Neuronal stem cell (in vitro differentiated cells): ENCODE results near the gene IGF1R.
A peak's percentile ranks its signal among the peaks of the same experiment; 100 is the strongest.

Experiments
- DNase-seq: peaks from one replicate; pipeline ENCODE4 v3.0.0-alpha.2; 2013; ENCODE audit warnings: low spot score
- H2AFZ ChIP-seq: one replicate; pipeline ENCODE4 v1.6.1; 2013; ENCODE audit warnings: mild to moderate bottlenecking, low read length, inconsistent platforms
- H2AK5ac ChIP-seq: 2 replicates; pipeline ENCODE4 v1.6.1; 2013; ENCODE audit warnings: low read depth, mild to moderate bottlenecking, inconsistent platforms, low read length, moderate library complexity, mixed read lengths
- H2BK120ac ChIP-seq: 2 replicates; pipeline ENCODE4 v1.6.1; 2013; ENCODE audit warnings: low read depth, mild to moderate bottlenecking, inconsistent platforms, low read length, moderate library complexity, mixed read lengths
- H2BK12ac ChIP-seq: one replicate; pipeline ENCODE4 v1.6.1; 2013; ENCODE audit warnings: low read length, inconsistent platforms
- H2BK15ac ChIP-seq: 2 replicates; pipeline ENCODE4 v1.6.1; 2013; ENCODE audit warnings: mild to moderate bottlenecking, low read length, inconsistent platforms, mixed read lengths
- H2BK5ac ChIP-seq: one replicate; pipeline ENCODE4 v1.6.1; 2013; ENCODE audit warnings: inconsistent platforms, mild to moderate bottlenecking, low read length, moderate library complexity
- H3K14ac ChIP-seq: one replicate; pipeline ENCODE4 v1.6.1; 2013; ENCODE audit warnings: low read length, inconsistent platforms
- H3K18ac ChIP-seq: 2 replicates; pipeline ENCODE4 v1.6.1; 2013; ENCODE audit warnings: low read length, inconsistent platforms
- H3K23ac ChIP-seq: 2 replicates; pipeline ENCODE4 v1.6.1; 2013; ENCODE audit warnings: low read depth, mild to moderate bottlenecking, mixed read lengths, low read length, inconsistent platforms; ENCODE audit not compliant: poor library complexity
- H3K27ac ChIP-seq: replicated peaks from 3 replicates; pipeline ENCODE4 v1.5.1; 2013; ENCODE audit warnings: low read length, inconsistent platforms
- H3K27me3 ChIP-seq, 3 experiments: 2 replicates each; pipeline ENCODE4 v1.6.1; 2013; ENCODE audit warnings: low read length in 3 of 3, mild to moderate bottlenecking in 2 of 3, inconsistent platforms in 1 of 3, low read depth in 1 of 3, mixed read lengths in 1 of 3, moderate library complexity in 1 of 3; ENCODE audit not compliant: control insufficient read depth in 3 of 3, insufficient read depth in 3 of 3
- H3K36me3 ChIP-seq, 2 donors: replicated peaks in 1 of 2; 2 replicates each; pipeline ENCODE4 v1.6.1; 2013; ENCODE audit warnings: low read length in 2 of 2; ENCODE audit not compliant: control insufficient read depth in 2 of 2, insufficient read depth in 2 of 2
- H3K4ac ChIP-seq: 2 replicates; pipeline ENCODE4 v1.6.1; 2013; ENCODE audit warnings: inconsistent platforms, mild to moderate bottlenecking, low read length, moderate library complexity
- H3K4me1 ChIP-seq, 2 donors: 1 replicate in 1 of 2; 2 replicates in 1 of 2; pipeline ENCODE4 v1.6.1; 2013; ENCODE audit warnings: low read length in 2 of 2, low read depth in 1 of 2; ENCODE audit not compliant: control insufficient read depth in 2 of 2, insufficient read depth in 1 of 2
- H3K4me2 ChIP-seq: one replicate; pipeline ENCODE4 v1.6.1; 2013; ENCODE audit warnings: mild to moderate bottlenecking, low read length, inconsistent platforms; ENCODE audit not compliant: insufficient read depth, poor library complexity, severe bottlenecking
- H3K4me3 ChIP-seq, 2 donors: 2 replicates each; pipeline ENCODE4 v1.5.1; 2013; ENCODE audit warnings: low read length in 2 of 2, mild to moderate bottlenecking in 2 of 2, inconsistent platforms in 1 of 2, moderate library complexity in 1 of 2
- H3K79me1 ChIP-seq: one replicate; pipeline ENCODE4 v1.6.1; 2013; ENCODE audit warnings: low read depth, mild to moderate bottlenecking, inconsistent platforms, low read length, moderate library complexity
- H3K9ac ChIP-seq: one replicate; pipeline ENCODE4 v1.6.1; 2013; ENCODE audit warnings: mild to moderate bottlenecking, low read depth, low read length, inconsistent platforms; ENCODE audit not compliant: poor library complexity
- H3K9me3 ChIP-seq, 2 donors: replicated peaks in 1 of 2; 2 replicates each; pipeline versions ENCODE3 to v1.6.1; 2013; ENCODE audit warnings: low read length in 2 of 2, mild to moderate bottlenecking in 2 of 2, inconsistent platforms in 1 of 2, low read depth in 1 of 2, mixed read lengths in 1 of 2, moderate library complexity in 1 of 2; ENCODE audit not compliant: control insufficient read depth in 2 of 2, insufficient read depth in 1 of 2
- H4K8ac ChIP-seq: one replicate; pipeline ENCODE4 v1.6.1; 2013; ENCODE audit warnings: low read depth, mild to moderate bottlenecking, inconsistent platforms, low read length, moderate library complexity
- H4K91ac ChIP-seq: one replicate; pipeline ENCODE4 v1.6.1; 2013; ENCODE audit warnings: low read length, low read depth, mild to moderate bottlenecking, inconsistent platforms; ENCODE audit not compliant: poor library complexity
- WGBS, 2 donors: extraction: QIAGEN DNeasy Blood & Tissue Kit; methylation state at CpG; one replicate each; pipeline ENCODE4 v1.1.7; 2013; ENCODE audit warnings: missing lambda C conversion rate in 2 of 2, mixed read lengths in 1 of 2; ENCODE audit not compliant: insufficient read length in 2 of 2, insufficient replicate concordance in 1 of 2; ENCODE audit errors: extremely low coverage in 2 of 2; 5-methylcytosine and 5-hydroxymethylcytosine counted together

Gene IGF1R

DNA sequence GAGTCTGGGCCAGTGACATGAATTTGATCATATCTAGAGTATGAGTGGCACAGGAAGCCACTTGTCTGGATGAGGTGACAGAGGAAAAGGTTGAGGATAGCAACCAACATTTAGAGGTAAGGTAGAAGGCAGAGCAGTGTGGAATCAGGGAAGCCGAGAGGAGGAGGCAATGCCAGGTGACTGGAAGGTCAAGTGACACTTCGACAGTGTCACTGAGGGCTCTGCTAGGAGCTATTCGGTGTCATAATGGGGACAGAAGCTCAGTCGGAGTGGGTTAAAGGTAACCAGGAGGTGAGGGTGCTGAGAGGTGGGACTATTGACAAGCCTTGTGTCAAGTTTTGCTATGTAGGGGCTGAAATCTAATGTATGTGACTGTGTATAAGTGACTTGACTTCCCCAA is 56.7 kb downstream of the IGF1R start:
- no peak overlapping the region for H2BK12ac ChIP-seq
- no peak overlapping the region for H3K4me2 ChIP-seq
- WGBS, 2 donors: no CpG with 5 or more reads among the region's 4 CpGs
- no peak overlapping the region for H3K4me3 ChIP-seq
- no peak overlapping the region for H2BK5ac ChIP-seq
- no peak overlapping the region for H4K91ac ChIP-seq
- peaks cover 0 to 9% of the 10 kb centered on the region in 2 donors for H3K9me3 ChIP-seq
- no peak overlapping the region for H3K18ac ChIP-seq
- no peak overlapping the region for H3K9ac ChIP-seq
- H3K79me1 ChIP-seq: peaks cover 10% of the 10 kb centered on the region
- no peak overlapping the region for H3K14ac ChIP-seq
- H2BK15ac ChIP-seq: no peak overlapping the region
- H3K36me3 ChIP-seq: peaks cover 11 to 32% of the 10 kb centered on the region in 2 donors
- no peak overlapping the region for H3K23ac ChIP-seq
- no peak overlapping the region for H2BK120ac ChIP-seq
- DNase-seq: no peak
- H3K4ac ChIP-seq: no peak overlapping the region
- no peak overlapping the region for H2AK5ac ChIP-seq
- no peak overlapping the region for H2AFZ ChIP-seq
- no peak overlapping the region for H4K8ac ChIP-seq
- no peaks in the 10 kb centered on the region for H3K27me3 ChIP-seq
- H3K4me1 ChIP-seq: peaks cover 7 to 9% of the 10 kb centered on the region in 2 donors
- no peak overlapping the region for H3K27ac ChIP-seq

DNA sequence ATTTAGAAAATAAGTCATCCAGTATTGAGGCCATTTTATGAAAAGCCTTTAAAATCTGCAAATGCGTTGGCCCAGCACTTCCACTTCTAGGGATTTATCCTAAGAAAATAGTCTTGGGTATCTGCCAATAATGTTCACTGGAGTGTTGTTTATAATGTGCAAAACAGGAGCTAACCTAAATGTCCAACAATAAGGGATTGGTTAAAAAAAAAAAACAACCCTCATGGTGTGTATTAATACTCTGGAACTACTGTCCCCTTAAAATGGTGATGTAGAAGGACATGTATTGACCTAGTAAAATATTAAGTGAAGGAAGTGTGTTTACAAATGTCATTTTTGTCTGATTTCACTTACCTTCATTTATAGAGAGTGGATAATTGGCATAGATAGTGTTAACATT is 58.0 kb downstream of the IGF1R start:
- Histone ChIP-seq H2AK5ac (no peak overlapping the region), H4K91ac (no peak overlapping the region), H3K4me3 (no peak overlapping the region), H2BK120ac (no peak overlapping the region), H3K27ac (no peak overlapping the region), H2BK12ac (no peak overlapping the region), H3K9me3 (peaks cover 2 to 18% of the 10 kb centered on the region in 2 donors), H2BK5ac (no peak overlapping the region), H3K18ac (no peak overlapping the region), H2AFZ (no peak overlapping the region), H3K23ac (no peak overlapping the region), H3K4me1 (peaks cover 4 to 7% of the 10 kb centered on the region in 2 donors), H3K14ac (no peak overlapping the region), H2BK15ac (no peak overlapping the region), H3K27me3 (no peaks in the 10 kb centered on the region), H3K4me2 (no peak overlapping the region), H3K4ac (no peak overlapping the region), H3K9ac (no peak overlapping the region), H3K79me1 (peaks cover 13% of the 10 kb centered on the region), H3K36me3 (peaks cover 15 to 43% of the 10 kb centered on the region in 2 donors), H4K8ac (no peak overlapping the region)
- no peak for DNase-seq
- no CpG with 5 or more reads among the region's 1 CpG for WGBS, 2 donors

DNA sequence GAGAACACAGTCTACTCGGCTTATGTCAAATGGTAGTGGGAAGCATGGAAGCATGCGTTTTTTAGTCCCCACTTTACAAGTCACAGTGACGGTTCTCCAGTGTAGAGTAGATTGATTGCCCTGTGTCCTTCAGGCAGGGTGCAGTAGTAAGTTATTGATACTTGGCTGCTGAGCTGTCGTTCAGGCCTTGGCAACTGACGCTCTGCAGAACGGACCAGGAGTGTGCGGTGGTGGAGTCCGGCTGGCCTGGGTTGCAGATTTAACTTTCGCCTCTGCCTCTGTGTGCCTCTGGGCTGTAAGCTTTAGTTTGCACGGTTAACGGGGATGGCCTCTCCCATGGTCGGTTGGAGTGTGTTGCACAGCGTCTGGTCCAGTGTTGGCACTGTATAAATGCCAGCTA is 58.6 kb downstream of the IGF1R start:
- H2AK5ac ChIP-seq: no peak overlapping the region
- peaks cover 17 to 49% of the 10 kb centered on the region in 2 donors for H3K36me3 ChIP-seq
- H2AFZ ChIP-seq: no peak overlapping the region
- no peak overlapping the region for H3K9ac ChIP-seq
- H3K4me2 ChIP-seq: no peak overlapping the region
- H3K4me3 ChIP-seq: no peak overlapping the region
- peak overlapping the region; percentile 77 for H3K23ac ChIP-seq
- H3K4me1 ChIP-seq: peaks cover 4 to 7% of the 10 kb centered on the region in 2 donors
- no peak overlapping the region for H3K14ac ChIP-seq
- peak overlapping the region; percentile 29 for H3K18ac ChIP-seq
- H2BK120ac ChIP-seq: no peak overlapping the region
- H4K91ac ChIP-seq: no peak overlapping the region
- no peaks in the 10 kb centered on the region for H3K27me3 ChIP-seq
- H3K79me1 ChIP-seq: peaks cover 13% of the 10 kb centered on the region
- H2BK15ac ChIP-seq: no peak overlapping the region
- no peak overlapping the region for H2BK5ac ChIP-seq
- no peak for DNase-seq
- H3K4ac ChIP-seq: no peak overlapping the region
- H3K9me3 ChIP-seq: peaks cover 2 to 24% of the 10 kb centered on the region in 2 donors
- H4K8ac ChIP-seq: no peak overlapping the region
- WGBS, 2 donors: no CpG with 5 or more reads among the region's 13 CpGs
- no peak overlapping the region for H3K27ac ChIP-seq
- H2BK12ac ChIP-seq: no peak overlapping the region

DNA sequence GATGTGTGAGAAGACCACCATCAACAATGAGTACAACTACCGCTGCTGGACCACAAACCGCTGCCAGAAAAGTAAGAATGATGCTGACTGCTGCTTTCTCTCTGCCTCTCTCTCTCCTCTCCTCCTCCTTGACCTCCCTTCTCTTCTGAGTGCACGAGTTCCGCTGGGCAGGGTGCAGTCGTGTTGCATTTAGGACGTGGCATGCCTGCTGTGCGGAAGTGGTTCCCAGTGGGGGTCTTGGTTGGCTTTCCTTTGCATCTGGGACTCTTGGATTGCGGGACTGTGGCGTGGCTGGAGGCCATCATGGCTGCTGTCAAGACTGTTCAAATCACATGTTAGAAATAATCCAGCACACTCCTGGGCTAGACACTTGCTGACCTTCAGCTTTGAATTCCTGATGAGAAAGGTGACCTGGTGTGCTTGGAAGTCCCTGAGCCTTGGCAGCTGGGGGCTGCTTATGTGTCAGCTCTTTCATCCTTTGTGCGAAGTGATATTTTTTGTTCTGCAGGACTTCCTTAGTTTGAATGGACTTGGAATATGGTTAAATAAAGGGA is 59.8 kb downstream of the IGF1R start:
- Histone ChIP-seq H3K36me3 (peaks cover 17 to 59% of the 10 kb centered on the region in 2 donors), H3K27ac (no peak overlapping the region), H2AK5ac (no peak overlapping the region), H3K14ac (no peak overlapping the region), H2BK15ac (no peak overlapping the region), H3K4ac (no peak overlapping the region), H2AFZ (no peak overlapping the region), H3K9me3 (peaks cover 2 to 27% of the 10 kb centered on the region in 2 donors), H3K4me2 (no peak overlapping the region), H3K4me1 (peaks cover under 1 to 4% of the 10 kb centered on the region in 2 donors), H2BK12ac (no peak overlapping the region), H3K18ac (no peak overlapping the region), H4K91ac (no peak overlapping the region), H3K79me1 (peaks cover 14% of the 10 kb centered on the region), H3K9ac (no peak overlapping the region), H3K27me3 (no peaks in the 10 kb centered on the region), H3K4me3 (no peak overlapping the region), H2BK120ac (no peak overlapping the region), H2BK5ac (no peak overlapping the region), H4K8ac (no peak overlapping the region), H3K23ac (no peak overlapping the region)
- no peak for DNase-seq
- no CpG with 5 or more reads among the region's 10 CpGs for WGBS, 2 donors
